ENCODE measurements around the gene SEMA4C.

SEMA4C gene

DNA sequence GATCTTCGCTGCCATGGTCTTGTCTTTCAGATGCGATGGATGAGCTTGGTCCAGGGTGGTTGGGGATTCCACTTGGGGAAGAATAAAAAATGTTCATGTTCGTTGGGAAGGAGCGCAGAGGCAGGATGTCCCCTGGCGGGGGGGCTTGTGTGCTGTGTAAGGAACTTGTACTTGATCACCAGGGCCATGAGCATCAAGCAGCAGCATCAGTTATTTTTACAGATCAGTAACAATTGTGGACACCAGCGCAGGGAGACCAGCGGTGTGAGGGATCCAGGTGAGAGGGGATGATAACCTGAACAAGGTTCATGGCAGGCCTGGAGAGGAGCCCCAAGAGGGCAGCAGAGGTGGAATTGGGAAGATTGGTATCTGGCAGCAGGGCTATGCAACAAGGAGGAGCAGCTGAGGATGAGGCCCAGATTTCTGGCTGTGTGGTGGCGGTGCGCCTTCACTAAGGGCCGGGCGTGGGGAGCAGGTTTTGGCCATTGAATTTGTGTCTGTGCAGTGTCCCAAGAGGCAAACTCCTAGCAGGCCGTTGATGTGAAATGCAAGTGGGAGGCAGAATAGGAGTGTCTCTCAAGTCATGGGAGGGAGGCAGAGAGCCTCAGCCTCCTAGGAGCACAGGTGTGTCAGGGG is 49.9 kb downstream of the SEMA4C start:
- DNase-seq (ENCODE audit: low spot score), result no peak

DNA sequence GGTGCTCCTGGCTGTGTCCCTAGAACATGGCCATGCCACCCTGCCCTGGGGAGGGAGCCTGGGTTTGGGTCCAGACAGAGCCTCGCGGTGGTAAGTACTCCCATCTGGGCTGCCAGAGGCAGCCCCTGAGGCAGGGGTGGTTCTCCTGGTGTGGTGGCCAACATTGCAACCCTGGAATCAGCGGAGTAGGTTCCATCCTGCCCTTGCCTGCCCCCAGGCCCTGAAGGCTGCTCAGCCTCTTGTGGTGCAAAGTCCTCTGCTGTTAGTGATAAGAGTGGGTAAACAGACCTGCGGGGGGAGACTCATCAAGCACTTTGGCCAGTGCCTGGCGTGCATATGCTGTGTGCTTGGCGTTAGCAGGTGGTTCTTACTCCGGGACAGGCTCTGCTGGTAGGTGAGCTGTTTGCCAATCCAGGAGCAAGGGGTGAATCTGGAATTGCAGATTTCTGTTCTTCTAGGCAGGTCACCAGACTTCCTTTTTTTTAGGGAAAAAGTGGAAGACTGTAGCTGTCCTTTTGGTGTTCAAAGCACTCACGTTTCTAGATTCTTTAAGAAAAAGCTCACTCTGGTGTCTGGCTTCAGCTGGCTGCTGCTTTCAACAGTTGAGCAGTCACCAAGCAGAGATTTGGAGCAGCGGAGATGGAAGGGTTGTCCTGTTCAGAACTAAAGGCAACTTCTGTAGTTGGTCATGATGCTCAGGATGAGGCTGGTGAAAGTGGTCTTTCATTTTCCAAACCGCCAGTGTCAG is 50.6 kb downstream of the SEMA4C start:
- no peak for DNase-seq (ENCODE audit: low spot score)

DNA sequence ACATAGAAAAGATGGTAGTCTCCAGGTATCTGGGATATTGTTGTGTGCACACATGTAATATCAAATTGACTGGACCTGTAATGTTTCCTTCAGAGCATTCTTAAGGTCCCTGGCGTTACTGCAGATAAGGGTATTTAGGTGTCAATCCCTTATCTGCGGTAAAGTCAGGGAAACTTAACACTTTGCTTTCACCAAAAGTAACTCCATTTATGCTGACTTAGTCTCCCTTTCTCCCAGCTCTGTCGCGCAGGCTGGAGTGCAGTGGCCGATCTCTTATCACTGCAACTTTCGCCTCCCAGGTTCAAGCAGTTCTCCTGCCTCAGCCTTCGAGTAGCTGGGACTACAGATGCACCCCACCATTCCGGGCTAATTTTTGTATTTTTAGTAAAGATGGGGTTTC is 52.0 kb downstream of the SEMA4C start:
- DNase-seq (ENCODE audit: low spot score), result no peak

DNA sequence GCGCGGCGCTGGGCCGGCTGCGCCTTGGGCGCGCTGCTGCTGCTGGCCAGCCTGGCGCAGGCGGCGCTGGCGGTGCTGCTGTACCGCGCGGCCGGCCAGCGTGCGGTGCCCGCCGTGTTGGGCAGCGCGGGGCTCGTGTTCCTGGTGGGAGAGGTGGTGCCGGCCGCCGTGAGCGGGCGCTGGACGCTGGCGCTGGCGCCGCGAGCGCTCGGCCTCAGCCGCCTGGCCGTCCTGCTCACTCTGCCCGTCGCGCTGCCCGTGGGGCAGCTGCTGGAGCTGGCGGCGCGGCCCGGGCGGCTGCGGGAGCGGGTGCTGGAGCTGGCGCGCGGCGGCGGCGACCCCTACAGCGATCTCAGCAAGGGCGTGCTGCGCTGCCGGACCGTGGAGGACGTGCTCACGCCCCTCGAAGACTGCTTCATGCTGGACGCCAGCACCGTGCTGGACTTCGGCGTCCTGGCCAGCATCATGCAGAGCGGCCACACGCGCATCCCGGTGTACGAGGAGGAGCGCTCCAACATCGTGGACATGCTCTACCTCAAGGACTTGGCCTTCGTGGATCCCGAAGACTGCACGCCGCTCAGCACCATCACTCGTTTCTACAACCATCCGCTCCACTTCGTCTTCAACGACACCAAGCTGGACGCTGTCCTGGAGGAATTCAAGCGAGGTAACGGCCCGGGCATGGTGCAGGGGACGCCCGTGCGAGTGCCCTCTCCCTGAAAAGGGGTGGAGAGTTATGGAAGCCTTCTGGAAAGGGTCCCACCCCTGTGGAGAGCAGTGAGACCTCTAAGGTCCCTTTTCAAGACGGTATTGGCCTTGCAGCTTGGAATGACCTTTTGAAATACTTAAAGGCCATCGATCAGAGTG is 52.8 kb downstream of the SEMA4C start:
- no peak for DNase-seq (ENCODE audit: low spot score)

DNA sequence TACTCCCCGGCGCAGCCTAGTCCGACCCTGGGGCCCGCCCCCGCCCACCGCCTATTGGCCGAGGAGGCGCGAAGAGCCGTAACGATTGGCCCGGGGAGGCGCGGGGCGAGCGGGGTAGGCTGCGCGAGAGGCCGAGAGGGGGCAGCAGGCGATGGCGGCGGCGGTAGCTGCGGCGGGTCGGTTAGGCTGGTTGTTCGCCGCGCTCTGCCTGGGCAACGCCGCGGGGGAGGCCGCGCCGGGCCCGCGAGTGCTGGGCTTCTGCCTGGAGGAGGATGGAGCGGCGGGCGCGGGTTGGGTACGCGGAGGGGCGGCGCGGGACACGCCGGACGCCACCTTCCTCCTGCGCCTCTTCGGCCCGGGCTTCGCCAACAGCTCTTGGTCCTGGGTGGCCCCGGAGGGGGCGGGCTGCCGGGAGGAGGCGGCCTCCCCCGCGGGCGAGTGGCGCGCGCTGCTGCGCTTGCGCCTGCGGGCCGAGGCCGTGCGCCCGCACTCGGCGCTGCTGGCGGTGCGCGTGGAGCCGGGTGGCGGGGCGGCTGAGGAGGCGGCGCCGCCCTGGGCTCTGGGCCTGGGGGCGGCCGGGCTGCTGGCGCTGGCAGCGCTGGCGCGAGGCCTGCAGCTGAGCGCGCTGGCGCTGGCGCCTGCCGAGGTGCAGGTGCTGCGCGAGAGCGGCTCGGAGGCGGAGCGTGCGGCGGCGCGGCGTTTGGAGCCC is 53.6 kb downstream of the SEMA4C start, which contains the start of gene CNNM3:
CNNM3 (plus strand) TSS at position 142 of the 709 bp plus-strand sequence; CDS start at position 152, 10 bp downstream.
- peak; percentile 95 for DNase-seq (ENCODE audit: low spot score)

DNA sequence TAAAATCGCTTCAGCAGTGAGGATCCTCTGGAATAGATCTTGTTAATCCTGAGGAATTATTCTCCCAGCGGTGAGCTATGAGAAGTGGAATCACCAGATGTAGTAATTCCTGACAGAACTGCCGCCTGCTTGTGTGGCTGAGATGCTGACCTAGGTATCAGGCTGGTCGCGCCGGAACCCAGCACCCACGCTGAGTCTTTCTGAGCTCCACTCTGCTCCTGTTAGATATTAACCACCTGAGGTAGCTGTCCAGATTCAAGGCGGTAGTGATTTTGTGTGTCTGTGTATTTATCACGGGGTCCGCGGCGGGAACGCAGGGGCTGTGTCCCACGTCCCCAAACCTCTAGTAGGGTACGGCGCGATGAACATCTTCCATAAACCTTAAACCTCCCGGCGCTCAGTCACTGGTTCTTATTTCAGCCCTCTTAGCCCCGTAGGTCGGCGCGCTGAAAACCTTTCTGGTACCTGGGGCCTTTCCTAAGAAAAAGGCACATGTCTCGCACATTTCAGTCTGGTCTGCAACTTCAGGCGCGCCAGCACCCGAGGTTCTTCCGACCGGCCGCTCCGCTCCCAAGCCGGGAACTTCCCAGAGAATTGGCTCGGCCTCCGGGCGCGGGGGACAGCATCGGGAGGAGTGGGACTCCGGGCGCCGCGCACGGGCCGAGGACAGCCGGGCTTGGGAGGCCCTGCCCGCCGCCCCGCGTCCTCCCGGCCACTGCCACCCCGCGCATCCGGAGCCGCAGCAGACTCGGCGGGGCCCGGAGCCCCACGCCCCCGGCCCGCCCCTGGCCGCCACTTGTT is 54.4 kb downstream of the SEMA4C start:
- no peak for DNase-seq (ENCODE audit: low spot score)

DNA sequence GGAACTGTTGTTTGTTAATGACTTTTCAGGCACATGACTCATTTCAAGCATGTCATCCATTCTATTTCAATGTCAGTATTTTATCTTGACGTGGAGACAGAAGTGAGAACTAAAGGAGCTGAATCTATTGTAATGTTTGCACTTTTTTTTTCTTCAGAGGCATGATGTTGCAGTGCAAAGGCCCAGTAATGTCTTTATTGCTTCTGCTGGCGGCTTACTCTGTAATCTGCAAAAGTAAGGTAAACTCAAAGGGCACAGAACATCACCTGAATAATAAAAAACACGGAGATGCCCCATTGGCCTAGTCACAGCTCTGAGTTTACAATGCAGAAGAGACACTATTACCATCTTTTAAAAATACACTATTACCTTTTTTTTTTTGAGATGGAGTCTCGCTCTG is 56.2 kb downstream of the SEMA4C start:
- DNase-seq (ENCODE audit: low spot score), result no peak

DNA sequence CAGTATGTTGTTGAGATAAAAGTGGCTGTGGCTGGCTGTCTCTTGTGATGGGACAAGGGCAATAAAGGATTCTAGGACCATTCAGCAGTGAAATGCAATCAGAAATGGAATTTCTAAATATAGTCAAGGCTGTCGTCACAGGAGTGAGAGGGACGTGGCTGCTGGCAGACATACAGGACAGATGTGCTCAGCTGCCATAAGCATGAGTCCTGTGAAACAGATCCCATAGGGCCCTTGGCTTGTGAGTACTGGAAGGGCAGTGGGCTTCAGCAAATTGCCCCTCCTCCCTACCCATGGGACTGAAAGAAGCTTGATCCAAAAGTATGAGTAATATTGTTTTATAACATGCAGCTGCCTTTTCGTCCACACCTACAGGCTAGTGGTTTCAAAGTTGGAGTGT is 58.0 kb downstream of the SEMA4C start:
- no peak for DNase-seq (ENCODE audit: low spot score)

DNA sequence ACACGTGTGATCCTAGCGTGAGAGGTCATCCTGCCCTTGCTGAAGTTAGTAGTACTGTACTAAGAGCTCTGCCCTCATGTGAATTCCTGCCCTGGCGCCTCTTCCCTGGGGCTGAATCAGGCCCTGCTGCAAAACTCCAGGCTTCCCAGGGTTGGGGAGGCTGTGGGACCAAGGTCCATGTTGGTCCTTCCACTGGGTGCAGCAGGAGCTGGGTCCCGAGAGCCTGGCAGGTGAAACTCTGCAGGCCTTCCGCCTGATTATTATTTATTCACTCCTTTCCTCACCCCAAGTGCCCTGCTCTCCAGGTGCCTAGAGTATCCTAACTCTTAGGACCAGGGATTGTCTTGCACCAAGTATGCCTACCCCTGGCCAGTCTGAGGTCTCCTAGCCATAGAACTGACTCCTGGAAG is 59.1 kb downstream of the SEMA4C start:
- DNase-seq (ENCODE audit: low spot score), result no peak

DNA sequence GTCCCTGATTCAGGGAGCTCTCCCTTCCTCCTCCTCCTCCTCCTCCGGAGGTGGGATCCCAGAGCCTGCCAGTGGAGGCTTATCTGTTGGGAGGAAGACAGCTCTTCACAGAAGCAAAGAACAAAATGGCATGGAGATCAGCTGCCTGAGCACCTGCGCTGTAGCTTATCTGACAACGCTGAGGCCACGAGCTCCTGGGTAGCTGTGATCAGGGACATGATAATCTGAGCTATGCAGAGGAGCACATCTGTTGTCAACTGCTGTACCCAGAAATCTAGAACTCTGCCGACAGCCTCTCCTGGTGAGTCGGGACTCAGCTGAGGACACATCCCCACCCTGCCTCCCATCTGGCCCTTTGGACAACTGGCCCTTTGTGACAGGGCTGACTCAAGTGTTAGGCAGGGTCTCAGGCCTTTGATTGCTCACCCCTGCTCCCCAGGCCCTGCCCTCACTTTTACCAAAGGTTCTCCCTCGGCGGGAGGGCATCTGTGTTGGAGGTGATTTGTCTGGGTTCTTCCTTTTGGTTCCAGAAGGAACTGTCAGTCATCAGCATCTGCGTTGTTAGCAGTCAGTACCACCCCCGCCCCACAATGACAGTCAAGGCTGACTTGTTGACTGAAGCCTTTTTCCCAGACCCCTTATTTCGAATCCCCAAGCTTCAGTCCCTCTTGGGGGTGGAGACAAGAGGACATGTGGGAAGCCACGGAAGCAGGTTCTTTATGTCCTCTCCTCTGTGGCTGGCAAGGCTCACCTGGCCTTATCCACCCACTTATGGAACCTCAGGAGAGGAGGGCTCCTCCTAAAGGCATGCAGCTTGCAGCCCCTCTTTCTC is 59.7 kb downstream of the SEMA4C start:
- DNase-seq (ENCODE audit: low spot score), result no peak
